ENCODE data around the gene TRPC6. TPM values are rescaled to one million over a fixed set of nuclear protein-coding genes. Genes with fewer than 3 reads are reported as not detected.

The TRPC6 gene
- total RNA-seq, 1 experiment from 2014 or later = not detected

DNA sequence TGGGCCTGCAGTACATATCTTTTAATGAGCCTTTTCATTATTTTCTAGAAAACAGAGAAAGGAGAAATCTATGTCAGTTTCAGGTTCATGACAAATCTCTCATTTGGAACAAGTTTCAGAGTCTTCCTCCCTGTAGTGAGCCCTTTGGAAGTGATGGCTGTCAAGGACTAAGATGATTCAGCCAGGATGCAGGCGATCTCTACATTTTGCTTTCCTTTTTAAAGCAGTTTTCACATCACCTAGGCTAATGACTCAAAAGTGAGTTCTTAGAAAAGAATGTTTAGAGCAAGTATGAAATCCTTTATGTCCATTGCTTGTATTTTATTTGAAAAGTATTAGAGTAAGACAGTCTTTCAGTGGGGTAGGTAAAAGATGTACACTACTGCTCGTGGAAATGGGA, 130.1 kb downstream of the TRPC6 start:
- ChIA-PET POLR2A (ENCODE audit: unreplicated experiment) (no interaction called here), CTCF (no interaction called here)
- H4K20me1 ChIP-seq (ENCODE audit: insufficient read depth) = no peaks in the 10 kb centered on the region
- TF ChIP-seq CTCF (conservative IDR thresholded peaks at IDR 0.05) (no peak), EZH2 (IDR thresholded peaks at IDR 0.05; ENCODE audit: low read depth) (no peak)
- intact Hi-C loops (cut with micrococcal nuclease; ENCODE audit: unreplicated experiment) = loop anchor here (10.0 kb wide), 4 partner anchors 551 to 1211 kb away; no protein-coding TSS in a partner anchor
- H3K4me3 ChIP-seq = no peak overlapping the region
- no peaks in the 10 kb centered on the region for H3K79me2 ChIP-seq (ENCODE audit: low read depth)
- no peaks in the 10 kb centered on the region for H3F3A ChIP-seq (ENCODE audit: insufficient read depth, low read depth)
- no peaks in the 10 kb centered on the region for H3K4me1 ChIP-seq (replicated peaks; ENCODE audit: insufficient read depth)
- BruUV-seq (replicated peaks) = no TSS peak
- H3K4me2 ChIP-seq = no peak overlapping the region
- no peaks in the 10 kb centered on the region for H3K9me2 ChIP-seq (ENCODE audit: insufficient read depth)
- no peak for DNase-seq
- no peak overlapping the region for H3K27ac ChIP-seq
- no peaks in the 10 kb centered on the region for H3K9me3 ChIP-seq (ENCODE audit: insufficient read depth, low read depth)
- H3K27me3 ChIP-seq (ENCODE audit: insufficient read depth, low read depth) = no peaks in the 10 kb centered on the region
- no peak overlapping the region for H2AFZ ChIP-seq
- H3K36me3 ChIP-seq (ENCODE audit: low read depth) = no peaks in the 10 kb centered on the region

GRCh38 chr11:101448881-101449442, 134.8 kb downstream of the TRPC6 start:
- TF ChIP-seq EZH2 (IDR thresholded peaks at IDR 0.05; ENCODE audit: low read depth) (no peak), CTCF (conservative IDR thresholded peaks at IDR 0.05) (no peak)
- ChIA-PET CTCF (no interaction called here), POLR2A (ENCODE audit: unreplicated experiment) (no interaction called here)
- Histone ChIP-seq H3K9me3 (ENCODE audit: insufficient read depth, low read depth) (no peaks in the 10 kb centered on the region), H3K36me3 (ENCODE audit: low read depth) (no peaks in the 10 kb centered on the region), H2AFZ (no peak overlapping the region), H3K79me2 (ENCODE audit: low read depth) (no peaks in the 10 kb centered on the region), H3K9me2 (ENCODE audit: insufficient read depth) (no peaks in the 10 kb centered on the region), H3K4me1 (replicated peaks; ENCODE audit: insufficient read depth) (no peaks in the 10 kb centered on the region), H3K4me3 (no peak overlapping the region), H3F3A (ENCODE audit: insufficient read depth, low read depth) (no peaks in the 10 kb centered on the region), H3K4me2 (no peak overlapping the region), H4K20me1 (ENCODE audit: insufficient read depth) (no peaks in the 10 kb centered on the region), H3K27me3 (ENCODE audit: insufficient read depth, low read depth) (no peaks in the 10 kb centered on the region), H3K27ac (no peak overlapping the region)
- intact Hi-C loops (cut with micrococcal nuclease; ENCODE audit: unreplicated experiment) = no loop called here
- no TSS peak for BruUV-seq (replicated peaks)
- no peak for DNase-seq

GRCh38 chr11:101446726-101447125, 137.1 kb downstream of the TRPC6 start:
- no TSS peak for BruUV-seq (replicated peaks)
- H3K4me1 ChIP-seq (replicated peaks; ENCODE audit: insufficient read depth) = no peaks in the 10 kb centered on the region
- intact Hi-C loops (cut with micrococcal nuclease; ENCODE audit: unreplicated experiment) = no loop called here
- no peaks in the 10 kb centered on the region for H3F3A ChIP-seq (ENCODE audit: insufficient read depth, low read depth)
- no peaks in the 10 kb centered on the region for H3K79me2 ChIP-seq (ENCODE audit: low read depth)
- no peaks in the 10 kb centered on the region for H3K9me3 ChIP-seq (ENCODE audit: insufficient read depth, low read depth)
- no peak overlapping the region for H3K4me3 ChIP-seq
- CTCF ChIA-PET = no interaction called here
- H3K27me3 ChIP-seq (ENCODE audit: insufficient read depth, low read depth) = no peaks in the 10 kb centered on the region
- DNase-seq = no peak
- H4K20me1 ChIP-seq (ENCODE audit: insufficient read depth) = no peaks in the 10 kb centered on the region
- no peak for TF ChIP-seq CTCF (conservative IDR thresholded peaks at IDR 0.05)
- TF ChIP-seq EZH2 (IDR thresholded peaks at IDR 0.05; ENCODE audit: low read depth) = no peak
- H2AFZ ChIP-seq = no peak overlapping the region
- POLR2A ChIA-PET (ENCODE audit: unreplicated experiment) = no interaction called here
- no peak overlapping the region for H3K27ac ChIP-seq
- no peak overlapping the region for H3K4me2 ChIP-seq
- H3K36me3 ChIP-seq (ENCODE audit: low read depth) = no peaks in the 10 kb centered on the region
- no peaks in the 10 kb centered on the region for H3K9me2 ChIP-seq (ENCODE audit: insufficient read depth)

All from PC-9 (cell line).